Mammary epithelial cell (primary cell): Measurements from ENCODE around the gene MOV10L1.

Experiments used
- CTCF ChIP-seq, 2 donors: IDR thresholded peaks in 1 of 2; conservative IDR thresholded peaks in 1 of 2; 2 replicates each; pipeline ENCODE4 v1.5.1; 2011 to 2012; ENCODE audit warnings: inconsistent platforms in 2 of 2, low read length in 2 of 2, mild to moderate bottlenecking in 2 of 2, control low read depth in 1 of 2, low read depth in 1 of 2; ENCODE audit not compliant: insufficient read depth in 1 of 2; ENCODE audit errors: extremely low read depth in 1 of 2
- EZH2 ChIP-seq: IDR thresholded peaks from 2 replicates; pipeline ENCODE4 v1.6.1; 2012; ENCODE audit warnings: low read length, inconsistent platforms, borderline replicate concordance

- no peak for TF ChIP-seq CTCF (conservative IDR thresholded peaks at IDR 0.05 in 1 of 2, IDR thresholded peaks at IDR 0.05 in 1 of 2; ENCODE audit: extremely low read depth in 1 of 2, insufficient read depth in 1 of 2, low read depth in 1 of 2, low read length in 2 of 2)
- no peak for TF ChIP-seq EZH2
Measured at GRCh38 chr22:50046481-50047245, 43.1 kb upstream of the MOV10L1 start.
